Measurements from ENCODE around the gene PLXNA2. TPM values are rescaled to one million over a fixed set of nuclear protein-coding genes. Genes with fewer than 3 reads are reported as not detected.

The PLXNA2 gene
- total RNA-seq, 2 donors from 2014 or later: 44.5 to 51.6 TPM

- no peak for ATAC-seq
- no peak for TF ChIP-seq CTCF (IDR thresholded peaks at IDR 0.05)
- no peak for TF ChIP-seq POLR2A (IDR thresholded peaks at IDR 0.05)
- H3K27me3 ChIP-seq: no peaks in the 10 kb centered on the region
- DNase-seq: no peak
- H3K4me3 ChIP-seq: no peak overlapping the region
- H3K27ac ChIP-seq: no peak overlapping the region
- H3K36me3 ChIP-seq (replicated peaks in 1 of 2; ENCODE audit: insufficient read depth in 1 of 2, low read depth in 2 of 2): peaks cover 0 to 5% of the 10 kb centered on the region in 2 donors
- peaks cover 3% of the 10 kb centered on the region for H3K4me1 ChIP-seq
- no peaks in the 10 kb centered on the region for H3K9me3 ChIP-seq
- WGBS, 2 donors: 85 to 88% methylated on average over 7 of the region's 7 CpGs
- intact Hi-C loops (cut with DNase I): loop anchor here (5.0 kb wide), 1 partner anchor 72 kb away; no protein-coding TSS in a partner anchor
These were observed 219.2 kb downstream of the PLXNA2 start for GRCh38 chr1:208025031-208025430.

- Histone ChIP-seq H3K4me3 (no peak overlapping the region), H3K36me3 (replicated peaks in 1 of 2; ENCODE audit: insufficient read depth in 1 of 2, low read depth in 2 of 2) (peaks cover 0 to 5% of the 10 kb centered on the region in 2 donors), H3K27ac (no peak overlapping the region), H3K9me3 (no peaks in the 10 kb centered on the region), H3K27me3 (no peaks in the 10 kb centered on the region), H3K4me1 (peaks cover 3% of the 10 kb centered on the region)
- intact Hi-C loops (cut with DNase I): no loop called here
- ATAC-seq: no peak
- no peak for DNase-seq
- 95 to 96% methylated on average over 6 of the region's 6 CpGs for WGBS, 2 donors
- TF ChIP-seq CTCF (IDR thresholded peaks at IDR 0.05) (no peak), POLR2A (IDR thresholded peaks at IDR 0.05) (no peak)
These were observed 219.8 kb downstream of the PLXNA2 start for GRCh38 chr1:208024406-208024805.

- DNase-seq: no peak
- ATAC-seq: no peak
- Histone ChIP-seq H3K27ac (no peak overlapping the region), H3K36me3 (replicated peaks in 1 of 2; ENCODE audit: insufficient read depth in 1 of 2, low read depth in 2 of 2) (no peaks in the 10 kb centered on the region), H3K9me3 (no peaks in the 10 kb centered on the region), H3K4me3 (no peak overlapping the region), H3K4me1 (peaks cover 3% of the 10 kb centered on the region), H3K27me3 (no peaks in the 10 kb centered on the region)
- no peak for TF ChIP-seq POLR2A (IDR thresholded peaks at IDR 0.05)
- TF ChIP-seq CTCF (IDR thresholded peaks at IDR 0.05): no peak
- WGBS, 2 donors: 55 to 66% methylated on average over 2 of the region's 2 CpGs
- intact Hi-C loops (cut with DNase I): no loop called here
These were observed 224.9 kb downstream of the PLXNA2 start for GRCh38 chr1:208019257-208019656.

- ATAC-seq (no peak), DNase-seq (no peak)
- 73 to 80% methylated on average over 6 of the region's 6 CpGs for WGBS, 2 donors
- no peaks in the 10 kb centered on the region for H3K36me3 ChIP-seq (replicated peaks in 1 of 2; ENCODE audit: insufficient read depth in 1 of 2, low read depth in 2 of 2)
- peaks cover 6% of the 10 kb centered on the region for H3K4me1 ChIP-seq
- TF ChIP-seq CTCF (IDR thresholded peaks at IDR 0.05): no peak
- TF ChIP-seq POLR2A (IDR thresholded peaks at IDR 0.05): no peak
- no peaks in the 10 kb centered on the region for H3K9me3 ChIP-seq
- intact Hi-C loops (cut with DNase I): no loop called here
- H3K27me3 ChIP-seq: no peaks in the 10 kb centered on the region
- no peak overlapping the region for H3K4me3 ChIP-seq
- no peak overlapping the region for H3K27ac ChIP-seq
These were observed 228.9 kb downstream of the PLXNA2 start for GRCh38 chr1:208015255-208015654.

GRCh38 chr1:208013210-208013609, 231.0 kb downstream of the PLXNA2 start:
- Histone ChIP-seq H3K9me3 (no peaks in the 10 kb centered on the region), H3K4me1 (peaks cover 9% of the 10 kb centered on the region), H3K4me3 (no peak overlapping the region), H3K36me3 (replicated peaks in 1 of 2; ENCODE audit: insufficient read depth in 1 of 2, low read depth in 2 of 2) (no peaks in the 10 kb centered on the region), H3K27ac (no peak overlapping the region), H3K27me3 (no peaks in the 10 kb centered on the region)
- no peak for TF ChIP-seq CTCF (IDR thresholded peaks at IDR 0.05)
- TF ChIP-seq POLR2A (IDR thresholded peaks at IDR 0.05): no peak
- intact Hi-C loops (cut with DNase I): no loop called here
- ATAC-seq (no peak), DNase-seq (no peak)
- WGBS, 2 donors: 80 to 88% methylated on average over 2 of the region's 2 CpGs

Measured in body of pancreas (tissue), 4 donors.